Measurements from ENCODE around the gene HMG20B.

Gene HMG20B

GRCh38 chr19:3618144-3618810 is 45.5 kb downstream of the HMG20B start:
- TF ChIP-seq, protein P1, sequence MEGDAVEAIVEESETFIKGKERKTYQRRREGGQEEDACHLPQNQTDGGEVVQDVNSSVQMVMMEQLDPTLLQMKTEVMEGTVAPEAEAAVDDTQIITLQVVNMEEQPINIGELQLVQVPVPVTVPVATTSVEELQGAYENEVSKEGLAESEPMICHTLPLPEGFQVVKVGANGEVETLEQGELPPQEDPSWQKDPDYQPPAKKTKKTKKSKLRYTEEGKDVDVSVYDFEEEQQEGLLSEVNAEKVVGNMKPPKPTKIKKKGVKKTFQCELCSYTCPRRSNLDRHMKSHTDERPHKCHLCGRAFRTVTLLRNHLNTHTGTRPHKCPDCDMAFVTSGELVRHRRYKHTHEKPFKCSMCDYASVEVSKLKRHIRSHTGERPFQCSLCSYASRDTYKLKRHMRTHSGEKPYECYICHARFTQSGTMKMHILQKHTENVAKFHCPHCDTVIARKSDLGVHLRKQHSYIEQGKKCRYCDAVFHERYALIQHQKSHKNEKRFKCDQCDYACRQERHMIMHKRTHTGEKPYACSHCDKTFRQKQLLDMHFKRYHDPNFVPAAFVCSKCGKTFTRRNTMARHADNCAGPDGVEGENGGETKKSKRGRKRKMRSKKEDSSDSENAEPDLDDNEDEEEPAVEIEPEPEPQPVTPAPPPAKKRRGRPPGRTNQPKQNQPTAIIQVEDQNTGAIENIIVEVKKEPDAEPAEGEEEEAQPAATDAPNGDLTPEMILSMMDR (IDR thresholded peaks at IDR 0.05): peak; percentile 95

DNA sequence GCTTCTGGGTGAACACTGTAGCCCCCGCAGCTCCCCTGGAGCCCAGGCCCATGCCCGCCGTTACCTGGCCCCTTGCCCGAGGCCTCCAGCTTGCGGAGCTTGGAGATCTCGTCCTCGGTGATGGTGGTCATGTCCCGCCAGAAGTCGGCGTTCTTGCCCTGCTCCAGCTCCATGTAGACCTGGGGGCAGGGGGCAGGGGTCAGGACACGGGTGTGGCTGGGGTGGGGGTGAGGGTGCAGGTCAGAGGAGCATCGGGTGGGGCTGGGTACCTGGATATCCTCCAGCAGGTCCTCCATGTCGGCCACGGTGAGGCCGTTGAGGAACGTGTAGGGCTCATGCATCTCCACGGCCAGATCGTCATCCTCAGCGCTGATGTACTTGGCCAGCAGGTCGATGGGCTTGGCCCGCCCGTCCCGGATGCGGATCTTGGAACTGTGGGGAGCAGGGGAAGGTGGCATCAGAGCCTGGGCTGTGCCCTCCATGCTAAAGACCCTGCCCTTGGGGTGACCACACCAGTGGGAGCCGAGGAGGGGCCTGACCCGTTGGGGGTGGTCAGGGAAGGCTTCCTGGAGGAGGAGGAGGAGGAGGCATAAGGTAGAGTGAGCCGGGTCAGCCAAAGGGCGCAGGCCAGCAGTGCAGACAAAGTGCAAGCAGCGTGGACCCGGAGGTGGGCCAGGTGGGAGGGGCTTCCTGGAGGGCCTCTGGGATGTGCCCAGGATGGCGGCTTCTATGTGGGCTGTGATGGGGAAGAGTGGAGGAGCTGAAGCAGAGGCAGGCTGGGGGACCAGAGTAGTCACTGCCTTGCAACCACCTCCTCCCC is 46.3 kb downstream of the HMG20B start:
- TF ChIP-seq, protein P1 (IDR thresholded peaks at IDR 0.05): peak; percentile 50

GRCh38 chr19:3619631-3620012 is 46.9 kb downstream of the HMG20B start:
- TF ChIP-seq, protein P1 (IDR thresholded peaks at IDR 0.05): no peak

- TF ChIP-seq, protein P1 (IDR thresholded peaks at IDR 0.05): no peak
Measured at GRCh38 chr19:3620145-3620816, 47.5 kb downstream of the HMG20B start.

- TF ChIP-seq, protein P1 (IDR thresholded peaks at IDR 0.05): no peak
Measured at GRCh38 chr19:3620817-3621547, 48.2 kb downstream of the HMG20B start.

GRCh38 chr19:3621689-3622088 is 48.9 kb downstream of the HMG20B start:
- TF ChIP-seq, protein P1 (IDR thresholded peaks at IDR 0.05): no peak

DNA sequence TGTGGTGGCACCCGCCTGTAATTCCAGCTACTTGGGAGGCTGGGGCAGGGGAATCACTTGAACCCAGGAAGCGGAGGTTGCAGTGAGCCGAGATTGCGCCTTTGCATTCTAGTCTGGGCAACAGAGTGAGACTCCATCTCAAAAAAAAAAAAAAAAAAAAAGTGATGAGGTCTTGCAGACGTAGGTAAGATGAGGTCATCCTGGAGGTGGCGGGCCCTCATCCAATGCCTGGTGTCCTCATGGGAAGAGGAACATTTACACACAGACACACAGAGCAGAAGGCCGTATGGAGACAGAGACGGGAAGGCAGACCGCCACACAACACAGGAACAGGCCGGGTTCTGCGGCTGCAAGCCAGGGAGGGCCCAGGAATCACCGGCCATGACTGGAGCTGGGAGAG is 49.5 kb downstream of the HMG20B start:
- TF ChIP-seq, protein P1 (IDR thresholded peaks at IDR 0.05): no peak

Data from LNCAP (cell line).